ENCODE results near the gene ZNRF3. TPM values are rescaled to one million over a fixed set of nuclear protein-coding genes. Genes with fewer than 3 reads are reported as not detected.

ZNRF3 gene
- total and polyA plus RNA-seq, 2 donors: 1.1 to 1.3 TPM

DNA sequence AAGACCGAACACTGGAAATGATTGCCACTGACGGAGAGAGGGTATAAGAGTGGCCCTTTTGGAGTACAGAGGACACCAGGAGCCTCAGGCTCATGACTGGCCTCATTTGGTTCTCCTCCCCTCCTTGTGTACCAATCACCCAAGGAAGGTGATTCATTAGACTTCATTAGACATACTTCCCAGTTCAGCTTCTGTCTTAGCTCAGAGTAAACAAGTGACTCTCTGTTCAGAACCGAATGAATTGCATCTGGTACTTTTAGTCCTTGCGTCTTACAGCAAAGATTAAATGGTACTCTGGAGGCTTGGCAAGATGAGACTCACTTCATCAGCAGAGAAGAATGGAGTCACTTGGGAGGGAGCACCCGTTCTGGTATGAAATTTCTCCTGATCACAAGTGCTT, 75.2 kb downstream of the ZNRF3 start:
- DNase-seq (ENCODE audit: low read depth in 6 of 9, low spot score in 9 of 9): no peak
- peaks cover 67 to 92% of the 10 kb centered on the region in 2 donors for H3K27me3 ChIP-seq (ENCODE audit: control insufficient read depth in 2 of 2, insufficient read depth in 1 of 2, low read length in 1 of 2)
- H3K4me3 ChIP-seq (ENCODE audit: low read length in 2 of 2): no peak overlapping the region
- no peak overlapping the region for H3K27ac ChIP-seq (ENCODE audit: low read depth in 1 of 2, low read length in 1 of 2)
- H3K9me3 ChIP-seq (ENCODE audit: control insufficient read depth in 2 of 2, insufficient read depth in 1 of 2, low read length in 1 of 2): peaks cover 0 to 3% of the 10 kb centered on the region in 2 donors
- H3K36me3 ChIP-seq (ENCODE audit: control insufficient read depth in 2 of 2, insufficient read depth in 2 of 2, low read length in 1 of 2): no peaks in the 10 kb centered on the region
- H3K4me1 ChIP-seq (ENCODE audit: control insufficient read depth in 2 of 2, insufficient read depth in 2 of 2, low read length in 2 of 2): peaks cover 12 to 16% of the 10 kb centered on the region in 2 donors
- 96% methylated on average over 5 of the region's 5 CpGs for WGBS

DNA sequence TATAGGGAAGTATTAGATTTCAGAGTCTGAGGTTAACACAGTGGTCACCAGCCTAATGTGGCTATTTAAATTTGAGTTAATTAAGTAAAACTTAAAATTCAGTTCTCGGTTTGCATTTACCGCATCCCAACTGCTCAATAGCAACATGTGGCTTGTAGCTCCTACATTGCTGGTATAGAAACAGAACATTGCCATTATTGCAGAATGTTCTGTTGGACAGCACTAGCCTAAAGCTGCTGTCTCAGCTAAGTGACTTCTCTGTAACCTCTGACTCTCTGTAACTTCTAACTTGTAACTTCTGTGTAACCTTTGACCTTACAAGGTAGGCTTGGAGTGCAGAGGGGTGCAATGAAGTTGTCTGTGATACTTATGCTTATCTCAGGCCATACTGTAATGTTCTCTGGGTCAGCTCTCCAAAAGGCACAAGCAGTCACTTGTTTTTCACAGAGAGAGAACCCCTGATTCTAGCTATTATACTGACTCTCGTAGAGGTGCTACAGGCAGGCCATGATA, 78.7 kb downstream of the ZNRF3 start:
- H3K36me3 ChIP-seq (ENCODE audit: control insufficient read depth in 2 of 2, insufficient read depth in 2 of 2, low read length in 1 of 2): no peaks in the 10 kb centered on the region
- WGBS: 98% methylated on average over 3 of the region's 3 CpGs
- H3K27ac ChIP-seq (ENCODE audit: low read depth in 1 of 2, low read length in 1 of 2): no peak overlapping the region
- H3K4me3 ChIP-seq (ENCODE audit: low read length in 2 of 2): no peak overlapping the region
- H3K9me3 ChIP-seq (ENCODE audit: control insufficient read depth in 2 of 2, insufficient read depth in 1 of 2, low read length in 1 of 2): no peaks in the 10 kb centered on the region
- H3K4me1 ChIP-seq (ENCODE audit: control insufficient read depth in 2 of 2, insufficient read depth in 2 of 2, low read length in 2 of 2): no peaks in the 10 kb centered on the region
- peaks cover 71 to 90% of the 10 kb centered on the region in 2 donors for H3K27me3 ChIP-seq (ENCODE audit: control insufficient read depth in 2 of 2, insufficient read depth in 1 of 2, low read length in 1 of 2)
- DNase-seq (ENCODE audit: low read depth in 6 of 9, low spot score in 9 of 9): no peak

DNA sequence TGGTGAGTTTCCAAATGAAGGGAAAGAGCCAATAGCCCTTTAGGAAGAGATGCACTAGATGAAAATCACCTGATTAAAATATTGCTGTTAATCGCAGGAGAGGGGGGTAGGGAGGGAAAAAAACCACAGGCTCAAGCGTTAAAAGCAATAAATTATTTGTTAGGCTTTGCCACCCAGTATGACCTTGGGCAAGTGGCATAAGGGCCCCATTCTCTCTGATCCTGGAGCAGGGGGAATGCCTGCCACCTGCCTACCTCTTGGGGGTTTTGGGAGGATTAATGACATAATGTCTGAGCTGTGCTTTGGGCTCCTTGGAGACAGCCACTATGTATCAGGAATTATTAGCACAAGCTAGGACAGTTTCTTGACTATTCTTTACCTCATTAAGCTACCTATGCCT, 80.0 kb downstream of the ZNRF3 start:
- WGBS: 46% methylated on average over 2 of the region's 2 CpGs

DNA sequence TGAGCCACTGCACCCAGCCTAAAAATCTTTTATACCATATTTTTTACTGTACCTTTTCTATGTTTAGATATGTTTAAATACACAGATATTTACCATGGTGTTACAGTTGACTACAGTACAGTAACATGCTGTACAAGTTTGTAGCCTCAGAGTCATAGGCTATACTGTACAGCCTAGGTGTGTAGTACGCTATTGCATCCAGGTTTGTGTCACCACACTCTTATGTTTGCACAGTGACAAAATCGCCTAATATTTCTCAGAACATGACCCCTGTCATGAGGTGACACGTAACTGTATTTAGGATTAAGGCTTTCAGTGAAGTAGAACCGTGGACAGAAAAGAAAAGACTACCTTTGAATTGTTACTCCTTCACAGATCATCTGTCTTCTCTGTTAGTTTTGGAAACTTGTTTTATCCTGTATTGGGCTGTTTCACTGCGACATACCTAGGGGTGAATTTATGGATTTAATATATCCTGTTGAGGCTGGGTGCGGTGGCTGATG, 83.8 kb downstream of the ZNRF3 start:
- Histone ChIP-seq H3K27ac (ENCODE audit: low read depth in 1 of 2, low read length in 1 of 2) (no peak overlapping the region), H3K4me1 (ENCODE audit: control insufficient read depth in 2 of 2, insufficient read depth in 2 of 2, low read length in 2 of 2) (no peaks in the 10 kb centered on the region), H3K4me3 (ENCODE audit: low read length in 2 of 2) (no peak overlapping the region), H3K9me3 (ENCODE audit: control insufficient read depth in 2 of 2, insufficient read depth in 1 of 2, low read length in 1 of 2) (no peaks in the 10 kb centered on the region), H3K36me3 (ENCODE audit: control insufficient read depth in 2 of 2, insufficient read depth in 2 of 2, low read length in 1 of 2) (no peaks in the 10 kb centered on the region), H3K27me3 (ENCODE audit: control insufficient read depth in 2 of 2, insufficient read depth in 1 of 2, low read length in 1 of 2) (peaks cover 61 to 81% of the 10 kb centered on the region in 2 donors)
- DNase-seq (ENCODE audit: low read depth in 6 of 9, low spot score in 9 of 9): no peak
- WGBS: 95% methylated on average over 6 of the region's 6 CpGs

More for the DNA sequence above, 80.0 kb downstream of the ZNRF3 start:
- no peaks in the 10 kb centered on the region for H3K4me1 ChIP-seq (ENCODE audit: control insufficient read depth in 2 of 2, insufficient read depth in 2 of 2, low read length in 2 of 2)
- no peaks in the 10 kb centered on the region for H3K36me3 ChIP-seq (ENCODE audit: control insufficient read depth in 2 of 2, insufficient read depth in 2 of 2, low read length in 1 of 2)
- H3K27me3 ChIP-seq (ENCODE audit: control insufficient read depth in 2 of 2, insufficient read depth in 1 of 2, low read length in 1 of 2): peaks cover 71 to 90% of the 10 kb centered on the region in 2 donors
- no peak overlapping the region for H3K27ac ChIP-seq (ENCODE audit: low read depth in 1 of 2, low read length in 1 of 2)
- no peak overlapping the region for H3K4me3 ChIP-seq (ENCODE audit: low read length in 2 of 2)
- DNase-seq (ENCODE audit: low read depth in 6 of 9, low spot score in 9 of 9): no peak
- no peaks in the 10 kb centered on the region for H3K9me3 ChIP-seq (ENCODE audit: control insufficient read depth in 2 of 2, insufficient read depth in 1 of 2, low read length in 1 of 2)

DNA sequence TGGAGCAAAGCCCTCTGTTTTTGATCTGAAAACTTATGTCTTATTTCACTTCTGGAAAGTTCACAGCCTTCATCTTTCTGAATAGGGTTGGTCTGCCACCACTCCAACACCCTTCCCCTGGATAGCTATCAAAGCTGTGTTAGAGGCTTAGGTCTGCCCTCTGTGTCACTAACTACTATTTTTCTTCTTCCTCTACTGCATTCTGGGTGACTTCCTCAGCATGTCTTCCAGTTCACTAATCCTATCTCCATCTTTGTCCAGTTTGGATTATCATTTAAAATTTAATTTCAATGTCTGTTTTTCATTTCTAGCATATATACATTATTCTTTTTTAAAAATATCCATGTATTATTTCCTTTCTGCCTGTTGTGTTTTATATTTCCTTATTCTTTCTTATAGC, 84.6 kb downstream of the ZNRF3 start:
- Histone ChIP-seq H3K27me3 (ENCODE audit: control insufficient read depth in 2 of 2, insufficient read depth in 1 of 2, low read length in 1 of 2) (peaks cover 58 to 76% of the 10 kb centered on the region in 2 donors), H3K4me3 (ENCODE audit: low read length in 2 of 2) (no peak overlapping the region), H3K27ac (ENCODE audit: low read depth in 1 of 2, low read length in 1 of 2) (no peak overlapping the region), H3K4me1 (ENCODE audit: control insufficient read depth in 2 of 2, insufficient read depth in 2 of 2, low read length in 2 of 2) (no peaks in the 10 kb centered on the region), H3K9me3 (ENCODE audit: control insufficient read depth in 2 of 2, insufficient read depth in 1 of 2, low read length in 1 of 2) (no peaks in the 10 kb centered on the region), H3K36me3 (ENCODE audit: control insufficient read depth in 2 of 2, insufficient read depth in 2 of 2, low read length in 1 of 2) (no peaks in the 10 kb centered on the region)
- DNase-seq (ENCODE audit: low read depth in 6 of 9, low spot score in 9 of 9): no peak

DNA sequence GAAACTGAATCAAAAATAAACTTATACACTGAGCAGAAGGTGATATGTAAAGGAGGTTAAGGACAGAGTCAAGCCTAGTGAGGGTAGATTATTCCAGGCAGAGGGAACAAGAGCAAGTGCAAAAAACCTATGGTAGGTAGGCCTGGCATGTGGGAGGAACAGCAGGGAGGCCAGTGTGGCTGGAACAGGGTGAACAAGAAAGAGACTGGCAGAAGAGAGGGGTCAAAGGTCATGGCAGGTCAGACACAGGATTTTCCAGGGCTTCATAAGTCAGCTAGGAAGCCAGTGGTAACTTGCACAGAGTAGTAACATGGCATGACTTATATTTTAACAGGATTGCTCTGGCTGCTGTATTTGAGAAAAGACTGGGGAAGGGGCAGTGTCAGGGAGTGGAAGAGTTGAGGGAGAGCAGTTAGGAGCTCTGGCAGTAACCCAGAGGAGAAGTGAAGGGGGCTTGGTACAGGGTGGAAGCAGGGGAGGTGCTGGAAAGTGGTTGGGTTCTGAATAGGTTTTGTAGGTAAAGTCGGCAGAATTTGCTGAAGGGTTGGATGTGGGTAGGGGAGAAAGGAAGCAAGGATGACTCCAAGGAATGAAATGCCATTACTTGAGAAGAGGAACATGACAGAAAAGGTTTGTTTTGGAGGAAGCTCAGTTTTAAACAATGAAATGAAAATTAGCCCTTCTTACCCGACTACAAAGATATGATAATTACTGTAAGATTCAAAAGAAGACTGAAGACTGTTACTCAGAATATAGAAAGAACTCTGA, 86.2 kb downstream of the ZNRF3 start:
- H3K9me3 ChIP-seq (ENCODE audit: control insufficient read depth in 2 of 2, insufficient read depth in 1 of 2, low read length in 1 of 2): no peaks in the 10 kb centered on the region

DNA sequence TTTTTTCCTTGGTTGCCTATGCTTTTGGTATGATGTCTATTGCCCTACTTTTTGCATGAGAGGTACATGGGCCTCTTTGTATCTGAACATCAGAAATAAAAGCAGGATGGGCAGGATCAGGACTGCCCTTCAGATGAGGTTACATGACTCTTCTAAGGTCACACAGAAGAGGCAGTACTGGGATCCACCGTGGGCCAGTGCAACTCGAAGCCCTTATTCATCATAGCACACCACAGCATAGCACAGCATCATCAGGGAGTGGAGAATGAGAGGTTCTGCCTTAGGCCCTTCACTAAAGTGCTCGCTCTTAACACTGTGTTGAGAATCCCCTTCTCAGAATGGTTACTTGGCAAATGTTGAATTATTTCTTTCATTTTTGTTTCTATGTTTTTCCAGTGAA, 90.0 kb downstream of the ZNRF3 start:
- Histone ChIP-seq H3K36me3 (ENCODE audit: control insufficient read depth in 2 of 2, insufficient read depth in 2 of 2, low read length in 1 of 2) (no peaks in the 10 kb centered on the region), H3K27ac (ENCODE audit: low read depth in 1 of 2, low read length in 1 of 2) (no peak overlapping the region), H3K4me3 (ENCODE audit: low read length in 2 of 2) (no peak overlapping the region), H3K9me3 (ENCODE audit: control insufficient read depth in 2 of 2, insufficient read depth in 1 of 2, low read length in 1 of 2) (no peaks in the 10 kb centered on the region), H3K4me1 (ENCODE audit: control insufficient read depth in 2 of 2, insufficient read depth in 2 of 2, low read length in 2 of 2) (no peaks in the 10 kb centered on the region), H3K27me3 (ENCODE audit: control insufficient read depth in 2 of 2, insufficient read depth in 1 of 2, low read length in 1 of 2) (peaks cover 52 to 65% of the 10 kb centered on the region in 2 donors)
- no peak for DNase-seq (ENCODE audit: low read depth in 6 of 9, low spot score in 9 of 9)
- 93% methylated on average over 3 of the region's 3 CpGs for WGBS

More for the DNA sequence above, 86.2 kb downstream of the ZNRF3 start:
- Histone ChIP-seq H3K4me3 (ENCODE audit: low read length in 2 of 2) (no peak overlapping the region), H3K4me1 (ENCODE audit: control insufficient read depth in 2 of 2, insufficient read depth in 2 of 2, low read length in 2 of 2) (no peaks in the 10 kb centered on the region), H3K27me3 (ENCODE audit: control insufficient read depth in 2 of 2, insufficient read depth in 1 of 2, low read length in 1 of 2) (peaks cover 50 to 71% of the 10 kb centered on the region in 2 donors), H3K36me3 (ENCODE audit: control insufficient read depth in 2 of 2, insufficient read depth in 2 of 2, low read length in 1 of 2) (no peaks in the 10 kb centered on the region), H3K27ac (ENCODE audit: low read depth in 1 of 2, low read length in 1 of 2) (no peak overlapping the region)
- WGBS: 93% methylated on average over 2 of the region's 2 CpGs
- no peak for DNase-seq (ENCODE audit: low read depth in 6 of 9, low spot score in 9 of 9)

DNA sequence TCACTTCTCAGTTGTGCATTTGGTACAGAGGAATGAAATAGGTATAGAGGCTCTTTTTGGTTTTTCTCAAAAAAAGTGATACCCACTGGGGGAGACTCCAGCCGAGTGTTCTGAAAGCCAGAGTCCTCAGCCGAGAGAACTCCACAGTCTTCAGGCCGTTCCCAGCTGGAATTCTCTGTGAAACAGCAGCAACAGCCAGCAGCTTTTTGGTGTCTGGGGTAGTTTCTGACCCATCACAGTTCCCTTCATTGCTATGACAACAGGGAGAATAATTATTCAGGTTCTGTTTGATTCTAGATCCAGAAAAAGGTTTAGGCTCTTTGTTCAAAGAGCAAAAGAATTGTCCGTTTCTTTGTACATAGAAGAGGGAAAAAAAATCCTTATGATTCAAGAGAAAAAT, 93.7 kb downstream of the ZNRF3 start:
- Histone ChIP-seq H3K27me3 (ENCODE audit: control insufficient read depth in 2 of 2, insufficient read depth in 1 of 2, low read length in 1 of 2) (peaks cover 46 to 47% of the 10 kb centered on the region in 2 donors), H3K4me3 (ENCODE audit: low read length in 2 of 2) (no peak overlapping the region), H3K27ac (ENCODE audit: low read depth in 1 of 2, low read length in 1 of 2) (peak overlapping the region in 1 of 2 donors; percentile 28), H3K36me3 (ENCODE audit: control insufficient read depth in 2 of 2, insufficient read depth in 2 of 2, low read length in 1 of 2) (no peaks in the 10 kb centered on the region), H3K4me1 (ENCODE audit: control insufficient read depth in 2 of 2, insufficient read depth in 2 of 2, low read length in 2 of 2) (no peaks in the 10 kb centered on the region), H3K9me3 (ENCODE audit: control insufficient read depth in 2 of 2, insufficient read depth in 1 of 2, low read length in 1 of 2) (no peaks in the 10 kb centered on the region)
- 93% methylated on average over 4 of the region's 4 CpGs for WGBS
- DNase-seq (ENCODE audit: low read depth in 6 of 9, low spot score in 9 of 9): no peak

DNA sequence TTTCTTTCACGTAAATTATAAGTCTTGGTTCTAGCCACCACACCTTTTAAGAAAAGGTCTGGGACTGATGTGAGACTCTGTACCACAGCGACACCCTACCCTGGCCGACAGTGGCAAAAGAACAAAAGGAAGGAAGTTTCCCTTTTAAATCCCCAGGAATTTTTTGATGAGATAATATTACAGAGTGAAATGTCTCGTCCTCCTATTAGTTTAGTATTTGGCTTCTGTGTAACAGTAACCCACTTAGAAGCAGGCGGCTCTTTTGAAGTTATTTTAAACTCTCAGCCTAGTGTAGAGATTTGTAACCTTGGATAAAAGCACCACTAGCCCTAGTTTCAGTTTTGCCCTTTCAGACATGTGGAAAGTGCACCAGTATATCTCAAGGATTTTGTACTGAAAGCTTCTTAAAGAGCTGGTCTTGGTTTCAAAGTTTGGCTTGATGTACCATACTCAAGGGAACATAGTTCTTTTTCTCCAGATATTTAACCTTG, 94.2 kb downstream of the ZNRF3 start:
- Histone ChIP-seq H3K27ac (ENCODE audit: low read depth in 1 of 2, low read length in 1 of 2) (peak overlapping the region in 1 of 2 donors; percentile 28), H3K4me3 (ENCODE audit: low read length in 2 of 2) (no peak overlapping the region), H3K4me1 (ENCODE audit: control insufficient read depth in 2 of 2, insufficient read depth in 2 of 2, low read length in 2 of 2) (no peaks in the 10 kb centered on the region), H3K27me3 (ENCODE audit: control insufficient read depth in 2 of 2, insufficient read depth in 1 of 2, low read length in 1 of 2) (peaks cover 42 to 48% of the 10 kb centered on the region in 2 donors), H3K36me3 (ENCODE audit: control insufficient read depth in 2 of 2, insufficient read depth in 2 of 2, low read length in 1 of 2) (no peaks in the 10 kb centered on the region), H3K9me3 (ENCODE audit: control insufficient read depth in 2 of 2, insufficient read depth in 1 of 2, low read length in 1 of 2) (no peaks in the 10 kb centered on the region)
- peak in 1 of 9 donors; percentile 9 for DNase-seq (ENCODE audit: low read depth in 6 of 9, low spot score in 9 of 9)
- WGBS: 90% methylated on average over 5 of the region's 5 CpGs

Data from thymus (tissue), 11 donors.